ELF-1 (cell line): Measurements from ENCODE around the gene NT5E.

ENCODE experiments used
- DNase-seq: peaks from one replicate; pipeline ENCODE4 v3.0.0-alpha.2; 2016; ENCODE audit warnings: low read depth, low spot score

NT5E gene

GRCh38 chr6:85460154-85460920 lies 10.5 kb downstream of the NT5E start:
- no peak for DNase-seq

DNA sequence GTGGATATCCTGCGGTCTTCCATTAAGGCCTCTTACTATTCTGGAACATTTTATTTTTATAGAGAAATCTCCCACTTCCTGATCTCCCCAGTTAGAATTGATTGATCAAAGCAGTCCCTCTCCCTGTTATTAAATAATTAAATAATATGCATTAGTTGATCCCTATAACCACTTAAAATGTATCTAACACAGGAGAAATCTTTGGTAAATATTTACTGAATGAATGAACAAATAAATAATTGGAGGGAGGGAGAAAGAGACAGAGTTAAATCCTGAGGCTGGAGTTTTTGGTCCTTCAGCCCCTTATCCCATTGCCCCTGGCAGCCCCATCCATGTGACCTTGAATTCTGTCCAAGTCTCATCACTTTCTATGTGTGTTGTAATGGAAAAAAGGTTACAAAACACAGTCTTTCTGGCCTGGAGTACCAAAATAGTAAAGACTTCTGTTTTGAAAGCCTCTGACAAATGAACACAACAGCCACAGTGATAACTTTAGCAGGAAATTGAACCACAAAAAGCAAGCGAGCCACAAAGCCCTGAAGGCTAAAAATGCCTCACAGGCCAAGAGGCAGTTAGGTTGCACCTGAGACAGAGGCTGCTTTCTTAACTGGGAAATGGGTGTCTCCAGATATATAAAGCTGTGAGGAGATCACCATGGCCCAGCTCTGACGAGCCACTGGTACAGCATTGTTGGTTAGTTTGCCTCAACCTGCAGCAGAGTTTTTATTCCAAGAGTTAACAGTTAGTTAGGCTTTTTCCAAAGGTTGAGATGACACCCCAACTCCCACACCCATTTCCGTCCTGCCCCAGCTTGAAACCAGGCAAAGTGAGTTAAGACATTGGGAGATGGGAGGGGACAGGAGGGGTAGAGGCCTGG lies 11.3 kb downstream of the NT5E start:
- DNase-seq = no peak

DNA sequence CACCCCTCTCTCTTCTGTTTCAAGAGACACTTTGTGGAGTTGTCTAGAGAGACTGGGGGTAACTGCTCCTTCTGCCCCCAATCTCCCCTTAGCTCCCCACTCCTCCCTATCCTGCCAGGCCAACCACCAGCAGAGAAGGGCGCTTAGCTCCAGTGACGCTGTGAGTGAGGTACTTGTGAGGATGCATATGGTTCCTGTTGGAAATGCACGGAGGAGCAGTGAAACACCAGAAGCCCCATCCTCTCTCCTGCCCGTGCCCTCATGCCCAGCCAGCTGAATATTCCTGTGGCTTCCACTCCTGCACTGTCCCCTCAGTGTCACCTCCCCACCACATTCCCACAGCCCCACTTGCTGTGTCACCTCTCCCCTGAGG lies 11.9 kb downstream of the NT5E start:
- DNase-seq = no peak

- no peak for DNase-seq
These were observed 12.8 kb downstream of the NT5E start for GRCh38 chr6:85462673-85463072.

GRCh38 chr6:85463621-85464259 lies 13.9 kb downstream of the NT5E start:
- no peak for DNase-seq

- DNase-seq = no peak
These were observed 14.4 kb downstream of the NT5E start for GRCh38 chr6:85464260-85464644.

- no peak for DNase-seq
These were observed 14.9 kb downstream of the NT5E start for GRCh38 chr6:85464722-85465150.

GRCh38 chr6:85465762-85466161 lies 15.9 kb downstream of the NT5E start:
- no peak for DNase-seq

- no peak for DNase-seq
These were observed 18.4 kb downstream of the NT5E start for GRCh38 chr6:85468326-85468725.

DNA sequence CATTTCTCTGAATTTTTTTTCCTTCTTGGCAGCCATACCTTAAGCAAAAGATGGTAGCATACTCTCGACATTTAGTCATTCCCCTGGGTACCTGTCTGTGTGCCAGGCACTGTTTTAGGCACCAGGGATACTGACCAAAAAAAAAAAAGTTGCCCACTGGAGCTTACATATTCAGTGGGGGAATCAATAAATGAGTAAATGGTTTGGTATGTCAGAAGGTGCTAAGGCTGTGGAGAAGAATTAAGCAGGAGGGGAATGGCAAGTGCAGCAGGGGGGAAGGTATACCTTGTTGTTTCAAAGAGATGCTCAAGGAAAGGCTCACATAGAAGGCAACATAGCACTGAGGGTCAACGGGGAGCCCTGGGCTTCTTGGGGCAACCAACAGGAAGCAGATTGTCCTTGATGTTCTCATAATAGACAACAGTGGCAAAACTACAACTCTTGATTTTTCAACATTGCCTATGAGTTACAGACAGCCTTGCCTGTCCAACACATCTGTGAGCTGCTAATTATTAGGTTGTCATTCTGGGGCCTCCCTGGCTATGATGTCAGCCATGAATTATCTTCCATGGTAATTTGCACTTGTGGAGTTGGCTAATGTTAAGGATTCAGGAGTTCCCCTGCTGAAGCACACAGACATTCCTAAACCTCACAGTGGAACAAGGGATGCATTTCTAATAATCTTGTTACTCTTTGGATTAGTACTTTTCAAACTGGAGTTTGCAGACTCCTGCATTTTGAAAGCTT lies 19.6 kb downstream of the NT5E start:
- no peak for DNase-seq

DNA sequence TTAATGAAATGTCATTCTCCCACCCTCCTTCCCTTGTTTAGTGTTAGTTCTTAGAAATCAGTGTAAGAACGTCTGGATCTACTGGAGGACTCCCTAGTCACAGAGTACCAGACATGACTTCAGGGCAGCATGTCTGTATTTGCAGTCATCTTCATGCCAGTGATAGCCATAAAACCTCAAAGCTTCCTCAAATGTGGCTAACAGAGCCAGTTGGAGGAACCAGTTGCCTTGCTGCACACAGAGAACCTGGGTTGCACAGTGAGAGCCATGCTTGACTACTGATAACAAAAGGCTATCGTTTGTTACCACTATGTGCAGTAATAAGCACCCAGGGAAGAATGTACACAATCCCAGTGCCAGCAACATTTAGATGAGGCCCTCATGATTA lies 20.1 kb downstream of the NT5E start:
- DNase-seq = no peak

GRCh38 chr6:85472744-85473143 lies 22.9 kb downstream of the NT5E start:
- DNase-seq = no peak

DNA sequence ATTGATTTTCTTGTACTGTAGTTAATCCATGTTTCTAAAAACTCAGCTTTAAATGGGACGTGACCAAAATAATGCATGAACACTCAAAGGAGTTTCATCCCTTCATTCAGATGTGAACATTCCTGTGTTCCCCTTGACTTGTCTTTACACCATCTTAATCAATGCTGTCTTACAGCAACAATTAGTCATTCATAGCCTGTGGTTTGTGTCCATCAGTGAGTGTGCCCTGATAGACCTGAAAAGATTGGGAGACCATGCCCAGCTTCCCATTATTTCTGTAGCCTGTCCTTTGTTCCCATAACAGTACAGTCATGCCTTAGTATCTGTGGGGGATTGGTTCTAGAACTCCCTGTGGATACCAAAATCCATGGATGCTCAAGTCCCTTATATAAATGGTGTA lies 23.9 kb downstream of the NT5E start:
- DNase-seq = no peak

- DNase-seq = no peak
These were observed 26.6 kb downstream of the NT5E start for GRCh38 chr6:85476532-85476931.

- DNase-seq = no peak
These were observed 29.3 kb downstream of the NT5E start for GRCh38 chr6:85479208-85479607.

GRCh38 chr6:85482206-85482904 lies 32.5 kb downstream of the NT5E start:
- no peak for DNase-seq

DNA sequence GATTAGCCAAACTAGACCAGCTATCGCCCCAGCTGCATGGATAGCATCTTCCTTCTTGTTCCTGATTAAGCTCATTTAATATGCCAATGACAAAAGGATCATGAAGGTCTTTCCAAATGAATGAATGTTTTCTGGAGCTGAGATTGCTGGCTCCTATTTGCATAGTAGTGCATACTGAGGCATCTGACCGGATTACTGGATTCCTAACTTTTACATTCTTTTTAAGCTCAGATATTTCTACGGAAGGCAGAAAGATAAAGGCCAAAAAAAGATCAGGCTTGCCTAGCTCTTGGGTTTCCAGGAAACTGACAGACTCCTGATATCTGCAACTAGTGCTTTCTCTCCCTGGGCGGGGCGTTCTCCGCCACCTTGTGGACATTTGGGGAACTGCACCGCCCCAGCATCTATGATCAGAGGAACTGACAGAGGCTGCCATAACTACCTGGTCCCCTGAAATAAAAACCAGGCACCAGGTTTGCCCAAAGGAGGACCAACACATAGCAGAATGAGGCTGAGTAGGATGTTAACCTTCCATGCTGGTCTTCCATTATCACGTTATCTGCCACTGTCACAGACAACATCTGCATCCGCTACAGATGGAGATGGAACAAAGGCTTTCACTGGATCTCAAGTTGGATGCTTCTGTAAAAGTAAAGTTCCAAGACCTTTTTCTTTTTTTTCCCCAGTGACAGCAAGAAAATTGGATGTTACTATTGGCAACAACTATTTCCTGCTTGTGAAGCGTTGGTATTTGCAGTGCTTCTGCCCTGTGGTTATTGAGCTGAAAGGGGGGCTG lies 33.2 kb downstream of the NT5E start:
- DNase-seq = peak; percentile 84

DNA sequence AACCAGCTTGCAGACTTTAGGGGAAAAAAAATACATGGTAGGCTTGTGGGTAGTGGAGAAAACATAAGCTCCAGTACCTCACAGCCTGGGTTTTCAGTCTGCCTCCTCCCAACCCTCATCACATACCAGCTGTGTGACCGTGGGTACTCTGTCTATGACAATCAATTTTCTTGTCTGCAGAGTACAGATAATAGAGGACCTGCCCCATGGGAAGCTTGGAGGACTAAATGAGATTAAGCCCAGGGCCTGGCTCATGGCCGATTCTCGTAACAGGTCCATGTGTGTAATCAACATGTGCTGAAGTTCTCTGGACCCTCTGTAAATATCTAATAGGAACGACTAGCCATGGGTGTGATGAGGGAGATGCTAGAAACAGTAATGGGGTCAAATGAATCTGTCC lies 34.0 kb downstream of the NT5E start:
- DNase-seq = no peak

DNA sequence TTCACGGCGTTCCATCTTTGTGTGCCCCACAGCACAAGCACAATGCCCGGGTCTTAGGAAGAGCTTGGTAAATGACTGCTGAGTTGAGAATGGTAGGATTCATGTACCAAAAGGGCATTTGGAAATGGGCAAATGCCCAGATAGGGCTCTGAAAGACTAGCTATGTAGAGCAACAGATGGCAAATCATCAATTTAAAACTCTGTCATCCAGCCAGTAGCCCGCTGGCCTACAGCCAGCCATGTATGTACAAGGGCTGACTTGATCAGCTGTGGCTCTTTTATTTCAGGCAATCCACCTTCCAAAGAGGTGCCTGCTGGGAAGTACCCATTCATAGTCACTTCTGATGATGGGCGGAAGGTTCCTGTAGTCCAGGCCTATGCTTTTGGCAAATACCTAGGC lies 35.1 kb downstream of the NT5E start:
- DNase-seq = no peak

DNA sequence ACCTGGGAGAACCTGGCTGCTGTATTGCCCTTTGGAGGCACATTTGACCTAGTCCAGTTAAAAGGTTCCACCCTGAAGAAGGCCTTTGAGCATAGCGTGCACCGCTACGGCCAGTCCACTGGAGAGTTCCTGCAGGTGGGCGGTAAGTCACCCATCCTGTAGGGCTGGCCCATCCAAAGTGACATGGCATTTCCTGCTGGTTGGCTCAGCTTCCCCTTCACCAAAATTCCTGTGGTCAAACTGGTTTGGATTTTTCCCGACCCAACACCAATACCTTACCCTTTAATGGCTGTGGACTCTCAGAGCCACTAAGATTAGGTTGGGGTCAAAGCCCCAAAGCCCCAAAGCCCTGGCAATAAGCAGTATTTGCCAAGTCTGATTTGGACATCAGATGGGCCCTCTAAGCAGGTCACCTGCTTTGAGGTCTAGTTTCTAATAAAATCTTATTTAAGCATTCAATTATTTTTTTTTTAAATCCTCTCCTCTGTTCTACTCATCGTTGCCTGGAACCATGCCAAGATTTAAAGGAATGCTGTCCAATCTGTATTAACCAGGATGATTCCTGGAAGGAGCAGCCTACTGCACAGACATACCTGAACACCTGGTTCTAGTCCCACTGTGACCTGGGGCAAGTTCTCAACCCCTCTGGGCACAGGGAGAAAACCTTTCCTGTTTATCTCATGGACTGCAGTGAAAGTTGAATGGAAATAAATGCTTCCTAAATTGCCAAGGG lies 40.8 kb downstream of the NT5E start:
- DNase-seq = no peak
